HEK293T (cell line): ENCODE measurements around the gene GRP.

ENCODE experiments used
- ARNT ChIP-seq: fragments of 450-650 bp; IDR thresholded peaks from 2 replicates; pipeline ENCODE4 v1.6.1; 2017; ENCODE audit warnings: mild to moderate bottlenecking
- BHLHE40 ChIP-seq: fragments of 450-650 bp; IDR thresholded peaks from 2 replicates; pipeline ENCODE4 v1.6.1; 2016; ENCODE audit warnings: mild to moderate bottlenecking, moderate library complexity, borderline replicate concordance
- CTBP1 ChIP-seq: fragments of 450-650 bp; IDR thresholded peaks from 2 replicates; pipeline ENCODE4 v1.6.1; 2016; ENCODE audit warnings: borderline replicate concordance
- ELF4 ChIP-seq: fragments of 450-650 bp; IDR thresholded peaks from 2 replicates; pipeline ENCODE4 v1.6.1; 2017; ENCODE audit warnings: antibody characterized with exemption
- FOXA1 ChIP-seq: fragments of 450-650 bp; IDR thresholded peaks from 2 replicates; pipeline ENCODE4 v1.6.1; 2016; ENCODE audit warnings: mild to moderate bottlenecking
- FOXK2 ChIP-seq: fragments of 450-650 bp; IDR thresholded peaks from 2 replicates; pipeline ENCODE4 v1.6.1; 2016; ENCODE audit warnings: mild to moderate bottlenecking
- FOXM1 ChIP-seq: fragments of 450-650 bp; IDR thresholded peaks from 2 replicates; pipeline ENCODE4 v1.6.1; 2017; ENCODE audit warnings: mild to moderate bottlenecking, borderline replicate concordance
- L3MBTL2 ChIP-seq: fragments of 450-650 bp; conservative IDR thresholded peaks from 2 replicates; pipeline ENCODE4 v1.6.1; 2016; ENCODE audit warnings: mild to moderate bottlenecking
- LEF1 ChIP-seq: fragments of 450-650 bp; IDR thresholded peaks from 2 replicates; pipeline ENCODE4 v1.6.1; 2017; ENCODE audit warnings: mild to moderate bottlenecking, borderline replicate concordance
- SP1 ChIP-seq: fragments of 450-650 bp; IDR thresholded peaks from 2 replicates; pipeline ENCODE4 v1.6.1; 2017
- SUZ12 ChIP-seq: fragments of 450-650 bp; IDR thresholded peaks from 2 replicates; pipeline ENCODE4 v1.6.1; 2016; ENCODE audit warnings: mild to moderate bottlenecking
- TARDBP ChIP-seq: fragments of 450-650 bp; IDR thresholded peaks from 2 replicates; pipeline ENCODE4 v1.6.1; 2016
- ZNF384 ChIP-seq: fragments of 450-650 bp; IDR thresholded peaks from 2 replicates; pipeline ENCODE4 v1.6.1; 2016
- TF ChIP-seq, protein P1 (sequence below): fragments of 450-650 bp; IDR thresholded peaks from 2 replicates; pipeline ENCODE4 v1.6.1; 2016

DNA sequence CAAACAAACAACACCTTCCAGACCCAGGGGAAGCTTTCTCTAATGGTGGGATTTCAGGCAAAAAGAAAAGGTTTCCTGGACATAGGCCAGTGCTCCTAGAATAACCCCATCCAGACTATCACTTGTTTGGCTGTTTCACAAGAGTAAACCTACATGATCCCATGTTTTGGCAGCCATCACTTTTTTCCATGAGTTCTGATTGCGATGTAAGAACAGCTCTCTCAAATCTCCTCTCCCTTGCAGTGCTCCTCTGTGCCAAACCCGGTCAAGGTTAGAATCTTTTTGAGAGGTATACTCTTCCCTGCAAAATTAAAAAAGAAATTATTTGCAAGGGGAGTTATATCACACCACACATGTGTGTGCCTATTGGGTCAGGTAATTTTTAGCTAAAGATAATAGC, 11.9 kb downstream of the GRP start:
- no peak for TF ChIP-seq FOXK2
- no peak for TF ChIP-seq TARDBP
- no peak for TF ChIP-seq ZNF384
- TF ChIP-seq FOXA1 = no peak
- TF ChIP-seq BHLHE40 = no peak
- no peak for TF ChIP-seq FOXM1
- TF ChIP-seq ELF4 = no peak
- TF ChIP-seq SP1 = no peak
- no peak for TF ChIP-seq SUZ12
- TF ChIP-seq L3MBTL2 = no peak
- TF ChIP-seq, protein P1, sequence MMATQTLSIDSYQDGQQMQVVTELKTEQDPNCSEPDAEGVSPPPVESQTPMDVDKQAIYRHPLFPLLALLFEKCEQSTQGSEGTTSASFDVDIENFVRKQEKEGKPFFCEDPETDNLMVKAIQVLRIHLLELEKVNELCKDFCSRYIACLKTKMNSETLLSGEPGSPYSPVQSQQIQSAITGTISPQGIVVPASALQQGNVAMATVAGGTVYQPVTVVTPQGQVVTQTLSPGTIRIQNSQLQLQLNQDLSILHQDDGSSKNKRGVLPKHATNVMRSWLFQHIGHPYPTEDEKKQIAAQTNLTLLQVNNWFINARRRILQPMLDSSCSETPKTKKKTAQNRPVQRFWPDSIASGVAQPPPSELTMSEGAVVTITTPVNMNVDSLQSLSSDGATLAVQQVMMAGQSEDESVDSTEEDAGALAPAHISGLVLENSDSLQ = no peak
- TF ChIP-seq LEF1 = no peak
- TF ChIP-seq CTBP1 = no peak
- TF ChIP-seq ARNT = no peak
